HK-2 (cell line): ENCODE results near the gene NPY.
"Not testable (repeated sequence)": the region's sequence is repeated elsewhere in the genome, so short reads cannot be mapped to it uniquely, and the experiment has no call there.

ENCODE experiments used
- DNase-seq: peaks from one replicate; pipeline ENCODE4 v3.0.0-alpha.2; 2018; ENCODE audit not compliant: unreplicated experiment

The NPY gene

DNA sequence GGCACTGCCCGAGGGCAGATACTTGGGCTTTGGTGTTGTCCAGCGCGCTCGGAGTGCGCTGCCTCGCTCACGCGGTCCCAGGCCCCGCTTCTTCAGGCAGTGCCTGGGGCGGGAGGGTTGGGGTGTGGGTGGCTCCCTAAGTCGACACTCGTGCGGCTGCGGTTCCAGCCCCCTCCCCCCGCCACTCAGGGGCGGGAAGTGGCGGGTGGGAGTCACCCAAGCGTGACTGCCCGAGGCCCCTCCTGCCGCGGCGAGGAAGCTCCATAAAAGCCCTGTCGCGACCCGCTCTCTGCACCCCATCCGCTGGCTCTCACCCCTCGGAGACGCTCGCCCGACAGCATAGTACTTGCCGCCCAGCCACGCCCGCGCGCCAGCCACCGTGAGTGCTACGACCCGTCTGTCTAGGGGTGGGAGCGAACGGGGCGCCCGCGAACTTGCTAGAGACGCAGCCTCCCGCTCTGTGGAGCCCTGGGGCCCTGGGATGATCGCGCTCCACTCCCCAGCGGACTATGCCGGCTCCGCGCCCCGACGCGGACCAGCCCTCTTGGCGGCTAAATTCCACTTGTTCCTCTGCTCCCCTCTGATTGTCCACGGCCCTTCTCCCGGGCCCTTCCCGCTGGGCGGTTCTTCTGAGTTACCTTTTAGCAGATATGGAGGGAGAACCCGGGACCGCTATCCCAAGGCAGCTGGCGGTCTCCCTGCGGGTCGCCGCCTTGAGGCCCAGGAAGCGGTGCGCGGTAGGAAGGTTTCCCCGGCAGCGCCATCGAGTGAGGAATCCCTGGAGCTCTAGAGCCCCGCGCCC, at the start of gene NPY:
NPY (plus strand) TSS at position 294 of the 802 bp plus-strand sequence. CDS start 1,051 bp downstream, outside the sequence.
- DNase-seq: no peak

DNA sequence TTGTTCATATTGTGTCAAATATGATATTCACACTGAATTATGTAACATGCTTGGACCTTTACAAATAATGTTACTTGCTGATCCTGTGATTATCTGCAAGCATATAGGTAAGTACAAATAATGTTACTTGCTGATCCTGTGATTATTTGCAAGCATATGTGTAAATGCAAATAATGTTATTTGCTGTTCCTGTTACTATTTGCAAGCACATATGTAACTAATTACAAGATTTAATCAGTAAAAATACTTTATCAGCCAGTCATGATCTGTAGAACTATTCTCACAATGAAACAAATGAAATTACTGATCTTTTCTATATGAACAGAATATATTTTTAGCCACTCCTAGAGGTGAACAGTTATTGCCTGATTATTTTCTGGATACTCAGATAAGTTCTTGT, 44.7 kb upstream of the NPY start:
- no peak for DNase-seq

DNA sequence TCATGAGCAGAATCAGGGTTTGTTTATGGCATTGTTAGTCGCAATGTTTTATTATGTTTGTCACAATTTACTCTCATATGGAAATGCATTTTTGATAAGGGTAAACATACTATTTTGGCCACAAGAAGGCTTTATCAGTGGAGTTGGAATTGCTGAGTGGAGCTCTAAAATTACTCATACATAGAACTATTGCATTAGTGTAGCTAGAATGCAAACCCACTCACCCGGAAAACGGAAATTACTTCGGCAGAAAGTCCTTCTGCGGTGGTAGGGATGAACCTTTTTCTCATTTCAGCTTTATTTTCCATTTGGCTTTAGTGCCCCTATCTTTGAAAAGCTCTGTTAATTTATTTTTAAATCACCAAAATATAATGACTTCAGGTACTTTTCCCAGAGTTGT, 42.8 kb upstream of the NPY start:
- no peak for DNase-seq

DNA sequence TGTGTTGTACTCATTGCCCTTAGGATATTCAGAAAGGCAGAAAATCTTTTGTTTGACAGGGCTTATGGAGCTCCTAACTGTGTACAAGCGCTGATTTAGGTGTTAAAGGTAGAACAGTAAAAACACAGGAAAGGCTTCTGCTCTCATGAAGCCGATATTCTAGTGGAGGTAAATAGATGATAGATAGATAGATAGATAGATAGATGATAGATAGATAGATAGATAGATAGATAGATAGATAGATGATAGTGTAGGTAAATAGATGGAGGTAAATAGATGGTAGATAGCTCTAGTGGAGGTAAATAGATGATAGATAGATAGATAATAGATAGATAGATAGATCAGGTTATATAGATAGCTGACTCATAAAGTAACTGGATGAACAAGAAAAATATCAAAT, 39.4 kb upstream of the NPY start:
- no peak for DNase-seq

DNA sequence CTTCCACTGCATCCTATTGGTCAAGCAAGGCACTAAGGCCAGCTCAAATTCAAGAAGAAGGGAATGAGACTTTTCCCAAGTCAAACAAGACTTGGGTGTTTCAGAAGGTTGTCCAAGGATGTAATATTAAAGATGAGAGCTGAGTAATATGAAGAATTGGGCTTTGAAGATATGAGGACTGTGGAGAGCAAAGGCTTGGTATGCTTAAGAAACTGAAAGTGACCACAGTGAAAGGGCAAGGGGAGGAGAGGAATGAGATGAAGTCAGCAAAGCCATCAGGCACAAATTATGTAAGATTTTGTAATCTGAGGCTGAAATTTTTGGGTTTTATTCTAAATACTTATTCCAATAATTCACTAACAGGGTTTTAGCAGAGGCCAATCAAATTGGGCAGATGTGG, 38.6 kb upstream of the NPY start:
- no peak for DNase-seq

DNA sequence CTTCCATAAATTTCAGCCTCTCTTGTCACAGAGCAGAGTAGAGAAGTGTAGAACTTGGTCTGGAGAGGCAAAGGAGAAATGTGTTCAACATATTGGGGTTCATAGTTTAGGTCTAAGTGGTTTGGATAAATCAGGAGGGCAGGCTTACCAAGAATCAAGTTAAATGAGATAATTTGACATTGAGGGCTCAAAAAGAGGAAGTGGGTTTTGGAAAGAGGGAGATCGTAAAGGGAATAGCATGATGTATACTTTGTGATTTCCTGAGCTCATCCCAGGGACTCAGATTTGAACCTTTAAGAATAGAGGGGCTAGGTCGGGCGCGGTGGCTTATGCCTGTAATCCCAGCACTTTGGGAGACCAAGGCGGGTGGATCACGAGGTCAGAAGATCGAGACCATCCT, 34.7 kb upstream of the NPY start:
- no peak for DNase-seq

DNA sequence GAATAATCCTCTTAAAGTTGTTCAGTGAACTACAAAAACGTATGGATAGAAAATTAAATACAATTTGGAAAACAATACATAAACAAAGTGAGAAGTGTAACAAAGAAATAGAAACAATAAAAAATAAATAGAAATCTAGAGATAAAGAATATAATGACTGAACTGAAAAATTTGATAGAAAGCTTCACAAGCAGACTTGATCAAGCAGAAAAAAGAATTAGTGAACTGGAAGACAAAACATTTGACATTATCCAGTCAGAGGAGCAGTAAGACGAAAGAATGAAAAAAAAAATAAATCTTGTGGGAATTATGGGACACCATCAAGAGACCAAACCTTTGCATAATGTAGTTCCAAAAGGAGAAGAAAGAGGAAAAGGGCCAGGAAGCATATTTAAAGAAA, 32.4 kb upstream of the NPY start:
- no peak for DNase-seq

DNA sequence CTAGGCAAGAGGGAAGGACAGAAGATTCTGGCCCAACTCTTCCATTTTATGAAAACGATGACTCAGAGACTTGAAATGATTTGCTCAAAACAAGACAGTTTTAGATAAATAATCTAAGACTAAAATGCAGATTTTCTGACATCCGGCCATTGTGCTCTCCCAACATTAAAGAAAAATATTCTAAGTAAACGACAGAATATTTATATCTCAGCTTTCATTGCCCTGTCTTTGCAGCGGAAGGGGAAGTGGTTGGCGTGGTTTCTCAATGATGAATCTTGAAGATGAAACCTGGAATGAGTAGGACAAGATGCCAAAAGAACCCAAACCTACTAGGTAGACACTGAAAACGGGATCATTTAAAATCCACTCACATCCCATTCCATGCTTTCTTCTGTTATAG, 28.9 kb upstream of the NPY start:
- DNase-seq: no peak

DNA sequence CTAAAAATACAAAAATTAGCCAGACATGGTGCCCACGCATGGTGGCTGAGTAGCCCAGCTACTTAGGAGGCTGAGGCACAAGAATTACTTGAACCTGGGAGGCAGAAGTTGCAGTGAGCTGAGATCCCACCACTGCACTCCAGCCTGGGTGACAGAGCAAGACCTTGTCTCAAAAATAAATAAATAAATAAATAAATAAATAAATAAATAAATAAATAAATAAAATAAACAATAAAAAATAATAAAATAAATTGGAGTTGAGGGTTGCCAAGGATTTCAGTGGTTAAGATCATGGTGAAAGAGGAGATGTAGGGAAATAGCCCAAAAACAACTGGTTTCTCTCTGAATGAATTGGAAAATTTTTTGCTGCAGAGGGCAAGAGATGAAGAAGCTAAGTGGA, 25.7 kb upstream of the NPY start:
- DNase-seq: not testable (repeated sequence)

DNA sequence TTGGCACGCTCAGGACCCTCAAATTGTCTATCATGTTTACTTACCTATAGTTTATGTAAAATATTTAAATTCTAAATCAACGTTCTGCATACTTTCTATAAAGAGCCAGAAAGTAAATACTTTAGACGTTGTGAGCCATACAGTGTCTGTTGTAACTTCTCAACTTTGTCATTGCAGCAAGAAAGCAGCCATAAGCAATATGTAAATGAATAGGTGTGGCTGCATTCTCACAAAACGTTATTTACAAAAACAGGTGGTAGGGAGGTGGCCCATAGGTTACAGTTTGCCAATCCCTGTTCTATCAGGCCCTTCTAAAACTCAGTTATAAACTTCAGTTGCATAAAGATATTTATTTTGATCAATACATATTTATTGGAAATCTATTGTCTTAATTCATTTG, 12.1 kb upstream of the NPY start:
- no peak for DNase-seq

DNA sequence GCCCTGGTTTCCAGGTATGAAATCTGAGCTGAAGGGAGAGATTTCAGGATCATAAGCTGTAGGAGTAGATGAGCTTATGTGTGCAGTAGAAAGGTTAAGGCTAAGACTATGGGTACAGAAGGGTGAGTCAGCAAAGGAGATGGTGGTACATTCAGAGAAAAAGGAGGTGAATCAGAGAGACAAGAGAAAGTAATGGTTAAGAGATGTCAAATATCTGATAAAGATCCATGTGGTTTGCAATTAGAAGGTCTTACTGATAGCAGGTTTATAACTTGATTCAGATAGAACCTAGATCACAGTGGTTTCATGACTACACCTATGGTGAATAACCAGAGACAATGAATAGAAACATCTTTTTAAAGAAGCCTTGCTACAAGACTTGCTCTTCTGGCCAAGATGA, 4.5 kb upstream of the NPY start:
- DNase-seq: no peak

DNA sequence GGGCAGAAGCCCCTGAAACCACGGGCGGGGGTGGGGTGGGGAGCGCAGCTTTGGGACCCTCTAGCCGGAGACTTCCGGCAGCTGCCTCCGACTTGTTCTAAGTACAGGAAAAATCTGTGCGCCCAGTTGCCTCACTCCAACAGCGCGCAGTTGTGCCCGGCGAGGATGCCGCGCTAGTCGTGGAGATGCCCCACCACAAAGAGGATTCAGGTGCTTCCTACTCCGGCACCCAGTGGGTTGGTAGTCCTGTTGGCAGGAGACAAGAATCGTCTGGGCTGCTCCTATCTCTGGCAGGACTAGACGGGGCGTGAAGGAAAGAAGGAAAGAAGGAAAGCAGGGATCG, 465 bp upstream of the NPY start:
- no peak for DNase-seq

DNA sequence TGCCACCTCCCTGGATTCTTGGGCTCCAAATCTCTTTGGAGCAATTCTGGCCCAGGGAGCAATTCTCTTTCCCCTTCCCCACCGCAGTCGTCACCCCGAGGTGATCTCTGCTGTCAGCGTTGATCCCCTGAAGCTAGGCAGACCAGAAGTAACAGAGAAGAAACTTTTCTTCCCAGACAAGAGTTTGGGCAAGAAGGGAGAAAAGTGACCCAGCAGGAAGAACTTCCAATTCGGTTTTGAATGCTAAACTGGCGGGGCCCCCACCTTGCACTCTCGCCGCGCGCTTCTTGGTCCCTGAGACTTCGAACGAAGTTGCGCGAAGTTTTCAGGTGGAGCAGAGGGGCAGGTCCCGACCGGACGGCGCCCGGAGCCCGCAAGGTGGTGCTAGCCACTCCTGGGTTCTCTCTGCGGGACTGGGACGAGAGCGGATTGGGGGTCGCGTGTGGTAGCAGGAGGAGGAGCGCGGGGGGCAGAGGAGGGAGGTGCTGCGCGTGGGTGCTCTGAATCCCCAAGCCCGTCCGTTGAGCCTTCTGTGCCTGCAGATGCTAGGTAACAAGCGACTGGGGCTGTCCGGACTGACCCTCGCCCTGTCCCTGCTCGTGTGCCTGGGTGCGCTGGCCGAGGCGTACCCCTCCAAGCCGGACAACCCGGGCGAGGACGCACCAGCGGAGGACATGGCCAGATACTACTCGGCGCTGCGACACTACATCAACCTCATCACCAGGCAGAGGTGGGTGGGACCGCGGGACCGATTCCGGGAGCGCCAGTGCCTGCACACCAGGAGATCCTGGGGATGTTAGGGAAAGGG, 913 bp downstream of the NPY start:
- no peak for DNase-seq

DNA sequence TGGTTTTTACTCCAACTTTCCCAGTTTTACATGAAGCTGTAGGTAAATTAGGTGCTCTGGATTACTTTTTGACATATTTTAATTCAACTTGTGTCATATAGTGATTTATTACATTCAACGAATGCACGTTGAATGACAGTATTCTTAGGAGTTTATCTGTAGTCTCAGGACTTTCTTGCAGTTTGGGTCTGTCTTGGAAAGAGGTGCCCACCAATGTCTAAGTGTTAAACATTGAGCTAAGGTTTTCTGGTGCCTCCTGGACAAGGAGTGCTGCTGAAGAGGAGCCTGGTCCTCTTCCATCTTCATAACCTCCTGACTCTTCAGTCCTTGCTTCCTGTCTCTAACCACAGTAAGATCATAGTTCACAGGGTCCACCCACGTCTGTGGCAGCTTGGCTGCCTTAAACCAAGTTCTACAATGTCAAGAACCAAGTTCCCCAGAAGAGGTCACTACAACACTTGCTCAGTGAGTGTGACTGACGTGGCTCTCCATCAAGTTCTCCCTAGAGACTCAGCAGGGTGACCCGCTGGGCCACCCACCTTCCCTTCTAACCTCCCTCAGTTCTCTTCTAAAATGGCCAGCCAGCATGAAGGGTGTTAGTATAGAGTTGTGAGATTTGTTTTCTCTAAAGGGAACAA, 6.1 kb downstream of the NPY start:
- DNase-seq: peak; percentile 22

DNA sequence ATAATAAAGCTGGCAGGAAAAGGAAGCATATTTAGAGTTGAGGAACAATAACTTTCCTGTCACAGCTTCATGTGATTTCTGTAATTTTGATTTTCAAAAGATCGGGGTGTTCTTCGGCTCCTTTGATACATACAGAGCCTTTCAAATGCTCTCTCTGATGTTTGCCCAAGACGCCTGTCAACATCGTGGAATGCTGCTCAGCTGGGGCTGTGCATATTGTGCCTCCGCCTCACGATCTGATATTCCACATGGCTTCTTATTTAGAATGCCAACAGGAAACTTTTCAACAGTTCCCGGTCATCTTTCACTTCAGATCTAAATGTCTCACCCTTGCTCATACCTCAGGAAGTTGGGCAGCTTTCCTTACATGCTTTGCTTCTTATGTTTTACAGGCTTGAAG, 7.3 kb downstream of the NPY start:
- DNase-seq: no peak

DNA sequence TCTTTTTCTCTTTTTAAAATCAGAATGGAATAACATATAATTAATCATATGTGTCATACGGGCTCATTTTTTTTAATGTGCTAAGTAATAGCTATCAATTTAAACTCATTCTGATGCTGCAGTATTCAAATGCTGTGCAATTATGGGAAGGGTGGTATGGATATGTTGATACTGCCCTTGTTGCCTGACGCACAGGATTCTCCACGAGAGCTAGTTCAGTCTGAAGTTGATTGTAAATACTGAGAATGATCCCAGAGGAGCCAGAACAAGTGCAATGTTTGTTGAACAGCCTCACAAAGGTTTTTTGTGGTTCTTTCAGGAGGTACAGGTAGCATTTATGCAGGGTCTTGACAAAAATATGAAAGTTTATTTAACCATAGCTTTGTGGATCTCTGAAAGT, 13.4 kb downstream of the NPY start:
- DNase-seq: no peak

DNA sequence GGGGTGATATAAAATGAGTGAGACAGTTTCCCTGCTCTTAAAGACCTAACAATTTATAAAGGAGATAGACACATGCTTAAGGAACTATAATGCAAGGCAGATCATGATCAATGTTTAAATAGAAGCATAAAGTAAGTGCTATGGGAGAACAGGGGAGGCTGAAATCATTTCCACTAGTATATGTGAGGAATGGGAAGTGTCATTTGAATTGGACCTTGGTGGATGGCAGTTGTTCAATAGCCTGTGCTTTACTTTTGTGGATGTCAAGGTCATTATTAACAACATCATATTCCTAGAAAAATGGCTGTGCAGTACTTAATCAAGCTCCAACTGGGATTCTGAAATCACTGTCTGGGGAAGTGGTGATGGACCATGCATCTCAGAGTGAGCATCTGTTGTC, 14.7 kb downstream of the NPY start:
- no peak for DNase-seq

DNA sequence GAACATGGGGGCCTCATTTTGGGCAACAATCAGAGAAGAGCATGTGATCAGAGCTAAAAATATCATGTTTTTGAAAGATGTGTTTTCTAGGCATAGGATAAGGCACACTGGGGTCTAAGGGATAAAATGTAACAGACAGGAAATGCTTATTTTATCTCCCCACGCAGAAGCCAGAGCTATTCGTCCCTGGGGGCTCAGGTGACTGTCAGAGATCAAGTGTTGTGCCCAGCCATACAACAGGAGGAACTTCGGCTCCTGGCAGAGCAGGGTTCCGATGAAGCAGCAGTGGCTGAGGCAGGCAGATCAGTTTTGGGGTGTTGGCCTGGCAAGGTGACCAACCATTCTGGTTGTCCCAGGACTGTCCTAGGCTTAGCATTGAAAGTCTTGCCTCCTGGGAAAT, 15.2 kb downstream of the NPY start:
- no peak for DNase-seq

DNA sequence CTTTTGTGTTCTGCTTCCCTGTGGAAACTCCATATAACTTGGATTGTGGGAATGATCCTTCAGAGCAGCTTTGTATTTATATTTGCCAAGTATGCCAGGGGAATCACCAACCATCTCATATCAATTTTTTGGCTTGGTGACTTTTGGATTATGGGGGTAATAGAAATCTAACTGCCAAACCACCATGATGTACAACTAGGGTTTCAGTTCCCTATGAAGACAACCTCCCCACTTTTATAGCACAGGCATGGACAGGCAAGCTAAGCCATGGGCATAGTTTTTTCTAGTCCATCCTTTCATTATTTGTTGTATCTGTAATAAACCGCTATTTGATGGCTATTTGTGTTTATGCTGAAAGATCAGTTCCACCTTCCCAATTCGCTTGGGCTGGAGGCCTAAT, 17.7 kb downstream of the NPY start:
- DNase-seq: no peak

DNA sequence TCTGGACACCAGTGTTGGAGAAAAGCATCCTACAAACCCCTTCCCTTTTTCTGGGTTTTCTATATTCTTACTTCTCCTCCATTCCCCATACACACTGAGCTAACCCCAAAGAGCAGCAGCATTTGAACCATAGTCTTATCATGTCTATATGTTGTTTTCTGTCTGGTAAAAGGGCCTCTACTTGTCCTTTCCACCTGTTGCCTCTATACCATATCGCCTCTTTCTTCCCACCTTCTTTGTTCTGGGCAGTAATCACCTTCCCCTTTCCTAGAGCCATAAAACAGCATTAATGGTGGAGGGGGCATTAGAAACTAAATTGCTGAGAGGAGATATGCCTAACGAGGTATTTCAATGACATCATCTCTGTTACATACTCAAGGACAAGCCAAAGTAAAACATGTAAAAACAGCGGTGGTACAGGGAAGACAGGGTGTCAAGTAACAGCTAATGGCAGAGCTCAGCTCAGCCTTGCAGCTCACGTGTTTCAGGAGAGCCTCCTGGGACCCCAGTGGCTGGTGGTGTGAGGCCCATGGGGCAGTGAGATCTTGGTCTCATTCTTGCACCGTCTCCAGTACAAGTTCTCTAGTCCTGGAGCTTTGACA, 20.6 kb downstream of the NPY start:
- no peak for DNase-seq

DNA sequence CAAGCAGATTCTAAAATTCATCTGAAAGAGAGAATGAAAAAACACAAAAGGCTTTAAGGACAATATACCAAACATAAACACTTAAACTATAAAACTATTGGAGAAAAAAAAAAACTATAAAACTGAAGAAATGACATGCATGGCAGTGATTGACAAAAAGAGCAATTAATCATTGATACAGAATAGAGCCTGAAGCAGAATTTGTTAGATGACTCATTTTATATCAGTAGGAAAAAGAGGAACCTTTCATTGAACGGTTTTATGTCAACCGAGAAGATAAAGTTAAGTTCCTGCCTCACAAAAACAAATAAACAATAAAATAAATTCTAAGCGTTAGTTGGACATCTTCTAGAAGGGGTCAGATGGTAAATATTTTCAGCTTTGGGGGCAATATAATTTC, 23.3 kb downstream of the NPY start:
- DNase-seq: no peak

DNA sequence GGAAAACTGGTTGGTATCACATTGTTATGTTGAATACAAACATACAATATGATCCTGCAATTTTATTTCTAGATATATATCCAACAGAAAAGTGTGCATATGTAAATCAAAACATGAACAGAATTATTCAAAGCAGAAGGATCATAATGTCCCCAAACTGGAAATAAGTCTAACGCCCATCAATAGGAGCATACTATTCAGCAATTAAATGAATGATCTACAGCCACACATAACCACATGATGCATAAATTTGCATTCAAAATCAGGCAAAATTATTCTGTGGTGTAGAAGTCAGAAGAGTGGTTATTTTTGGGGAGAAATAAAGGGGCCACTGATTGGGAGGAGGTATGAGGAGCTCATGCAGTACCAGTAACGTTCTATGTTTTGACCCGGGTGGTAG, 28.6 kb downstream of the NPY start:
- DNase-seq: no peak

DNA sequence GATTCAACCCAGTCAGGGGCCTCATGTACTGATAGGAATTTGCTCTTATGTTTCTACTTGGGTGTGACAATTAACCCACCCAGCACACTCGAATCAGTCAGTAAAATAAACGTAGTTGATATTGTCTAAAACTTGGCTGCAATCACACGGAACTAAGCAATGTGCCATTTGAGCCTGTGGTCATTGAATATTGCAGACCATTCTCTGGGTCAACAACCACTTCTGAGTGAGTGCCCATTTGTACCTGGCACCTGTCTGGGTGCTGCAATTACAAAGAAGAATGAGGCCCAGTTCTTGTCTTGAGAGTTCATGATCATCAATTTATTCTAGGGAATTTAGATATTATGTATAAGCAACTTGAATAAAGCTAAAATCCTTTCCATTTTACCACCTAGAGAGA, 29.8 kb downstream of the NPY start:
- no peak for DNase-seq
